Camera-type eye (tissue), 1 donor: ENCODE measurements around the gene IARS2. TPM values are rescaled to one million over a fixed set of nuclear protein-coding genes. Genes with fewer than 3 reads are reported as not detected.

Experiments
- total RNA-seq: library from RNA; depleted of rRNA; stranded (reverse); fragments of >200 nt; gene quantifications from one replicate; pipeline ENCODE4 v1.2.3, GENCODE V29; 2014

Gene IARS2
- total RNA-seq, result 64.0 TPM

DNA sequence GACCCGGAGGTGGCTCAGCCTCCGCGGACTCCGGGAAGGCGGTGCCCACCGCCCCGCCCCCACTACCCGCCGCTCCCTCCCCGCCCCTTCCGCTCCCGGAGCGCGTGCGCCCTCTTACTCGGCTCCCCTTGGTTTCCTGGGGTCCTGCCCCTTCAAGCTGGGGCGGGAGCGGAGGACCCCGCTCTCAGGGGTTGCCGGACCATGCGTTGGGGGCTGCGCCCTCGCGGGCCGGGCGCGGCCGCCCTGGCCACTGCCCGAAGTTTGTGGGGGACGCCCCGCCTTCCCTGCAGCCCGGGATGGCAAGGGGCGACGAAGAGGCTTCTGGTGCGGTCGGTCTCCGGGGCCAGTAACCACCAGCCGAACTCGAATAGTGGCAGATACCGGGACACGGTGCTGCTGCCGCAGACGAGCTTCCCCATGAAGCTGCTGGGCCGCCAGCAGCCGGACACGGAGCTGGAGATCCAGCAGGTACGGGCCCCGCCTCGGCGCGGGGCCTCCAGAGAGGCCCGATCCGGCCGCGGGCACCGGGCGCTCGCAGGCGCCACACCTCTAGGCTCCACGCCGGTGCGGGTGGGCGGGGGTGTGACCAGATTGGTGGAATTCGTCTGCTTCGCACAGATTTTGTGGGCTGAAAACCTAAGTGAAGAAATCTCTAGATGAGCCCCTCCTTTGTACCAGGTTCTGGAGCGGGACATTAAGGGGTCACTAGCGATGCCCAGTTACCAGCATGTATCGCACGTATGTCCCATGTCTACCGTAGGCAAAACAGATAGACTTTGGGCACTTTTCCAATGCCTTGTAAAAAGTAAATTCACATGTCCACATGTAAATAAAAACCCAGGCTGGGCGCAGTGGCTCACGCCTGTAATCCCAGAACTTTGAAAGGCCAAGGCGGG lies at the start of gene IARS2:
Gene IARS2, plus strand, starts transcription at position 117 of the 896 bp plus-strand sequence. Its CDS starts 85 bp downstream, at position 202.

DNA sequence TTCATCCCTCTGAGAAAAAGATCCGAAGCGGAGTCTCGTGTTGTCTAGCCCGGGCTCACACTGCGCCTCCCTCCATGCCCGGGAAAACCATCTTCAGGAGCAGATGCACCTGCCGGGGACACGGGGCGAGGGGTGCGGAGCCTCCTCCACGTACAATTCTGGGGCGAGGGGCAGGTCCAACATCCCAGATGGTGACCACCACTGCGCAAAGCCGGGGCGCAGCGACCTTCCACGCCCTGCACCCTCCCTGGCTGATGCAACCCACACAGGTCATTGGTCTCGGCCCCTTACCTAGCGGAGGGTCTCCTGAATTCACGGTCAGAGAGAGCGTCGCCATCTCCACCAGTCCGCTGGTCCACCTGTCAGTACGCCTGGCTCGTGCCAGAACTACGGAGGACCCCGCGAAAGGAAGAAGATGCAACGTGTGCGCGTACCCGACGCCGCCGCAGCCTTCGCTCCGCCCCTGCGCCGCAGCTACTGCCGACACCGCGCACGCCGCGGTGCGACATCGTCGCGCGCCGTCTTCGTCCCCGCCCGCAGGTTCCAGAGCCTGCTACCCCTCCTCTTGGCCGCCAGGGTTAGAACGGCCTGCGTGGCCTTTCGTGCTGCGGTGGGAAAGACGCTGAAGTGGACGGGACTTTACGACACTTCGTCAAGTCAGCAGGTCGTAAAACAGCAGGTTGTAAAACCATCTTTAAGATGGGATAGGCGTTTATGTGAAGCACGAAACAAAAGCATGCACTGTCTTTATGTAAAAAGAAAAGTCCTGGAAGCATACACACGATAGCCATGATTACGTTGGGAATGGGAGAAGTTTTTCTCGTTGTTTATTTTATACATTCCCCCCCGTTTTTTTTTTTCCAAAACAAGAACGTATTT lies 47.6 kb upstream of the IARS2 start, which contains the start of gene EPRS1:
Gene EPRS1, minus strand, starts transcription at position 454 of the 879 bp plus-strand sequence. Its CDS starts 117 bp downstream, at position 337.

DNA sequence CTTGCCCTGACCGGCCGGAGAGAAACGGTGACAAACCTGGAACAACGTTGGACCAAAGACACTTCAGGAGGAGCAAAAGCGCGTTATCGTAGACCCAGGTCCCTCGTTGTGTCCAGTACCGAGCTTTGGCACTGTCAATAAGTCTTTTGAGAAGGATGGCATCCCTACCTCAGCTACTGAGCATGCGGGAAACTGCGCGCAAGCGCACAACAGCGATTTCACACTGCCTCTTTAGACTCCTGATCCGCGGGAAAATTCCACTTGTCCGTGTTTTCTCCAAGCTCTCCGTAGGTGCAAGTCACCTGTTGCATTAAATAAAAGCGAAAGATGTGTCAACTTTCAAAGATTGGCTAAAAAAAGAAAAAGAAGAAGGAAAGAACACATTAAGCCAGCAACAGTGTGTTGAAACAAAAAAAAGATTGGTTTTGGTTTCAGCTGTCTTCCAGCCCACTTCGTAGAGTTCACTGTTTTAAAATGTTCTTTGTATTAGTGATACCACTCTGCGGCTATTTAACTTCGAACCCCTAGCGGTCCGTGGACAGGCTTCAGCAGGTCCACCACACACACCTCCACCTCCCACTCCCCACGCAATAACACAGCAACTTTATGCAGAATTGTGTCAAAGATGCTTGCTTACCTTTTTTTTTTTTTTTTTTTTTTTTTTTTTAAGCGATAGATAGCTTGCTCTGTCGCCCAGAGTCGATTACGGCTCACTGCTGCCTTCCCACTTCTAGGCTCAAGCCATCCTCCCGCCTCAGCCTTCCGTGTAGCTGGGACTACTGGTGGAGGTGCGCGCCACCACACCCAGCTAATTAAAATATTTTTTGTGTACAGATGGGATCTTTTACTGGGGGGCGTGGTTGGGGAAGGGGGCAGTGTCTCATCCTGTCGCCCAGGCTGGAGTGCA lies 4.0 kb upstream of the IARS2 start, which contains the start of gene BPNT1:
Gene BPNT1, minus strand, starts transcription at position 139 of the 907 bp plus-strand sequence. CDS start 9,942 bp downstream, outside the sequence.

Other genes starting within 250 kb of the IARS2 start
- 6.6 TPM for gene SLC30A10, start 165.6 kb upstream of the IARS2 start, total RNA-seq
- 129 TPM for gene EPRS1, start 47.6 kb upstream of the IARS2 start, total RNA-seq
- 30.7 TPM for gene BPNT1, start 4.3 kb upstream of the IARS2 start, total RNA-seq
- 65.9 TPM for gene RAB3GAP2, start 178.3 kb downstream of the IARS2 start, total RNA-seq